GM12892 (cell line): ENCODE results near the gene AP3B1.

Experiments used
- POLR2A ChIP-seq: IDR thresholded peaks from 2 replicates; pipeline ENCODE4 v1.6.1; 2011; ENCODE audit warnings: low read depth, low read length, control low read depth
- POLR2AphosphoS5 ChIP-seq: IDR thresholded peaks from 2 replicates; pipeline ENCODE4 v1.6.1; 2011; ENCODE audit warnings: low read depth, low read length, control low read depth
- TAF1 ChIP-seq: IDR thresholded peaks from 2 replicates; pipeline ENCODE4 v1.6.1; 2011; ENCODE audit warnings: low read depth, mild to moderate bottlenecking, control low read depth, low read length, borderline replicate concordance

- TF ChIP-seq POLR2A (no peak), POLR2AphosphoS5 (no peak), TAF1 (no peak)
Observed at GRCh38 chr5:78126536-78126935, 168.0 kb downstream of the AP3B1 start.
